HG02678 (cell line): ENCODE measurements around the gene CMYA5.
"Not testable (repeated sequence)": the region's sequence is repeated elsewhere in the genome, so short reads cannot be mapped to it uniquely, and the experiment has no call there.

Experiments
- ATAC-seq: cut with Tn5 transposase; IDR thresholded peaks from one replicate; pipeline ENCODE4 v1.9.1; 2021; ENCODE audit warnings: mild to moderate bottlenecking, moderate library complexity; ENCODE audit not compliant: unreplicated experiment

The CMYA5 gene

GRCh38 chr5:79746642-79747569 is 57.3 kb downstream of the CMYA5 start:
- ATAC-seq: no peak

- no peak for ATAC-seq
These were observed 61.2 kb downstream of the CMYA5 start for GRCh38 chr5:79750611-79751510.

GRCh38 chr5:79753092-79753491 is 63.5 kb downstream of the CMYA5 start:
- no peak for ATAC-seq

GRCh38 chr5:79753877-79754645 is 64.4 kb downstream of the CMYA5 start:
- ATAC-seq: no peak

- no peak for ATAC-seq
These were observed 65.4 kb downstream of the CMYA5 start for GRCh38 chr5:79754865-79755555.

- no peak for ATAC-seq
These were observed 66.4 kb downstream of the CMYA5 start for GRCh38 chr5:79756076-79756475.

GRCh38 chr5:79759436-79759835 is 69.8 kb downstream of the CMYA5 start:
- ATAC-seq: no peak

- no peak for ATAC-seq
These were observed 70.2 kb downstream of the CMYA5 start for GRCh38 chr5:79759848-79760247.

GRCh38 chr5:79762929-79763328 is 73.3 kb downstream of the CMYA5 start:
- no peak for ATAC-seq

- not testable (repeated sequence) for ATAC-seq
These were observed 74.5 kb downstream of the CMYA5 start for GRCh38 chr5:79764147-79764546.

- no peak for ATAC-seq
These were observed 81.8 kb downstream of the CMYA5 start for GRCh38 chr5:79771387-79771786.

- ATAC-seq: no peak
These were observed 83.0 kb downstream of the CMYA5 start for GRCh38 chr5:79772651-79773050.

GRCh38 chr5:79773612-79774011 is 84.0 kb downstream of the CMYA5 start:
- ATAC-seq: no peak

GRCh38 chr5:79774171-79774854 is 84.7 kb downstream of the CMYA5 start:
- ATAC-seq: no peak

- no peak for ATAC-seq
These were observed 85.2 kb downstream of the CMYA5 start for GRCh38 chr5:79774855-79775237.

- ATAC-seq: not testable (repeated sequence)
These were observed 95.1 kb downstream of the CMYA5 start for GRCh38 chr5:79784741-79785140.

- no peak for ATAC-seq
These were observed 96.3 kb downstream of the CMYA5 start for GRCh38 chr5:79785983-79786382.

GRCh38 chr5:79787448-79787847 is 97.8 kb downstream of the CMYA5 start:
- no peak for ATAC-seq

GRCh38 chr5:79791843-79792242 is 102.2 kb downstream of the CMYA5 start:
- no peak for ATAC-seq

GRCh38 chr5:79792463-79792862 is 102.8 kb downstream of the CMYA5 start:
- ATAC-seq: no peak
